CD4-positive, alpha-beta T cell (primary cell): Measurements from ENCODE around the gene TRPV6. TPM values are rescaled to one million over a fixed set of nuclear protein-coding genes. Genes with fewer than 3 reads are reported as not detected.
A peak's percentile ranks its signal among the peaks of the same experiment; 100 is the strongest.

Source experiments
- ATAC-seq: fragments of 200-7000 bp; cut with Tn5 transposase; one replicate; pipeline ENCODE4 v1.10.0; 2022; ENCODE audit warnings: mild to moderate bottlenecking; ENCODE audit not compliant: poor library complexity
- CTCF ChIA-PET: fragments of 350-600 bp; sonication (Branson Sonifier 250); formaldehyde crosslinking; loops from one replicate; lab custom pipeline; 2021; ENCODE audit warnings: antibody characterized with exemption, inconsistent platforms; lab: Charles Lee
- POLR2A ChIA-PET: fragments of 350-600 bp; sonication (Branson Sonifier 250); formaldehyde crosslinking; loops from one replicate; lab custom pipeline; 2021; ENCODE audit warnings: antibody characterized with exemption, inconsistent platforms; lab: Charles Lee
- DNase-seq, 14 experiments: peaks; one replicate each; pipeline ENCODE4 v3.0.0-alpha.2; 2013 to 2020; ENCODE audit warnings: mixed read lengths in 2 of 14
- H3K27ac ChIP-seq, 2 donors: one replicate each; pipeline versions ENCODE4 v1.5.1 to v1.7.0; 2013; ENCODE audit warnings: low read length in 2 of 2, low read depth in 1 of 2, mild to moderate bottlenecking in 1 of 2
- H3K27me3 ChIP-seq, 2 experiments: 1 replicate in 1 of 2; 2 replicates in 1 of 2; pipeline versions ENCODE4 v1.6.1 to v1.7.0; 2013; ENCODE audit warnings: low read length in 2 of 2, control low read depth in 1 of 2, mild to moderate bottlenecking in 1 of 2, moderate library complexity in 1 of 2; ENCODE audit not compliant: insufficient read depth in 2 of 2, control insufficient read depth in 1 of 2
- H3K36me3 ChIP-seq: one replicate; pipeline ENCODE4 v1.6.1; 2013; ENCODE audit warnings: low read length, control low read depth; ENCODE audit not compliant: insufficient read depth
- H3K4me1 ChIP-seq: one replicate; pipeline ENCODE4 v1.6.1; 2013; ENCODE audit warnings: low read length, control low read depth; ENCODE audit not compliant: insufficient read depth
- H3K4me3 ChIP-seq: one replicate; pipeline ENCODE4 v1.5.1; 2013; ENCODE audit warnings: mild to moderate bottlenecking, low read length, moderate library complexity
- H3K9me3 ChIP-seq, 2 experiments: 1 replicate in 1 of 2; 2 replicates in 1 of 2; pipeline versions ENCODE4 v1.6.1 to v1.7.0; 2013; ENCODE audit warnings: low read length in 2 of 2, mild to moderate bottlenecking in 2 of 2, control low read depth in 1 of 2, moderate library complexity in 1 of 2; ENCODE audit not compliant: control insufficient read depth in 1 of 2, insufficient read depth in 1 of 2
- H3K27ac Mint-ChIP-seq: one replicate; pipeline ENCODE4 v1.8.0; 2020; ENCODE audit warnings: mixed read lengths
- H3K27me3 Mint-ChIP-seq: one replicate; pipeline ENCODE4 v1.8.0; 2021; ENCODE audit warnings: mixed read lengths
- H3K36me3 Mint-ChIP-seq: one replicate; pipeline ENCODE4 v1.8.0; 2021; ENCODE audit warnings: low read depth, mixed read lengths
- H3K4me1 Mint-ChIP-seq: one replicate; pipeline ENCODE4 v1.8.0; 2021; ENCODE audit warnings: low read depth, mixed read lengths
- H3K4me3 Mint-ChIP-seq: one replicate; pipeline ENCODE4 v1.8.0; 2020; ENCODE audit warnings: mild to moderate bottlenecking, mixed read lengths
- H3K9me3 Mint-ChIP-seq: one replicate; pipeline ENCODE4 v1.8.0; 2020; ENCODE audit warnings: mixed read lengths
- intact Hi-C, 2 experiments: fragments of 100-400 bp; cut with DNase I in 1 of 2; cut with micrococcal nuclease in 1 of 2; formaldehyde crosslinking; loops; one replicate each; pipeline versions ENCODE4 v1.15.1 to v1.9.0; 2023 to 2025; cut with DNase I, micrococcal nuclease
- total RNA-seq, 174 experiments: library from RNA in 2 of 174; stranded (reverse) in 2 of 174; gene quantifications; one replicate each; pipeline ENCODE4 v1.2.3 and lab custom pipeline; 2021 to 2026
- TF ChIP-seq, protein P1 (sequence below): fragments of 200-600 bp; IDR thresholded peaks from one replicate; pipeline ENCODE4 v1.8.0; 2022; ENCODE audit warnings: antibody characterized with exemption, mild to moderate bottlenecking

TRPV6 gene
- total RNA-seq, 2 experiments from 2014 or later = not detected

DNA sequence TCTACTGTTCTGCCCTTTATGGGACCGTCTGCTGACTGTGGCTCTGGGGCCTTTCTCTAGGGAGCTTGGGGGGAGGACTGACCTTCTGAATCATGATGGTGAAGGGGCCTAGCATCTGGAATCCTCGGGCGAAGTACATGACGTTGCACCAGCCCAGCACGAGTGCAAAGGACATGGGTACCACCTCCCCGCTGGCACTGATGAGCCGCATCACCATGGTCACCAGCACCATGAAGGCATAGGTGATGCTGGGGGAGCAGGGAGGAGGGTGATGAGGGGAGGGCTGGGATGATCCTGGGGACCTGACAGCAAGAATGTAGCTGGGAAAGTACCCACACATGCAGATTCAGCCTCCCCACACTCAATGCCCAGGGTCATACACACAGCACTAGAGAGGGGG lies 11.1 kb downstream of the TRPV6 start:
- H3K4me1 ChIP-seq = no peaks in the 10 kb centered on the region
- Mint-ChIP-seq H3K36me3 (peaks cover 23% of the 10 kb centered on the region), H3K4me1 (no peaks in the 10 kb centered on the region), H3K9me3 (no peaks in the 10 kb centered on the region), H3K27ac (no peak overlapping the region), H3K4me3 (no peak overlapping the region), H3K27me3 (no peaks in the 10 kb centered on the region)
- H3K27me3 ChIP-seq = no peaks in the 10 kb centered on the region
- POLR2A ChIA-PET = no interaction called here
- H3K27ac ChIP-seq = no peak overlapping the region
- DNase-seq = no peak
- no peak for ATAC-seq
- peaks cover 10% of the 10 kb centered on the region for H3K36me3 ChIP-seq
- intact Hi-C loops = no loop called here
- TF ChIP-seq, protein P1, sequence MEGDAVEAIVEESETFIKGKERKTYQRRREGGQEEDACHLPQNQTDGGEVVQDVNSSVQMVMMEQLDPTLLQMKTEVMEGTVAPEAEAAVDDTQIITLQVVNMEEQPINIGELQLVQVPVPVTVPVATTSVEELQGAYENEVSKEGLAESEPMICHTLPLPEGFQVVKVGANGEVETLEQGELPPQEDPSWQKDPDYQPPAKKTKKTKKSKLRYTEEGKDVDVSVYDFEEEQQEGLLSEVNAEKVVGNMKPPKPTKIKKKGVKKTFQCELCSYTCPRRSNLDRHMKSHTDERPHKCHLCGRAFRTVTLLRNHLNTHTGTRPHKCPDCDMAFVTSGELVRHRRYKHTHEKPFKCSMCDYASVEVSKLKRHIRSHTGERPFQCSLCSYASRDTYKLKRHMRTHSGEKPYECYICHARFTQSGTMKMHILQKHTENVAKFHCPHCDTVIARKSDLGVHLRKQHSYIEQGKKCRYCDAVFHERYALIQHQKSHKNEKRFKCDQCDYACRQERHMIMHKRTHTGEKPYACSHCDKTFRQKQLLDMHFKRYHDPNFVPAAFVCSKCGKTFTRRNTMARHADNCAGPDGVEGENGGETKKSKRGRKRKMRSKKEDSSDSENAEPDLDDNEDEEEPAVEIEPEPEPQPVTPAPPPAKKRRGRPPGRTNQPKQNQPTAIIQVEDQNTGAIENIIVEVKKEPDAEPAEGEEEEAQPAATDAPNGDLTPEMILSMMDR = no peak
- CTCF ChIA-PET = interaction anchor here (1.8 kb wide), 1 partner anchor 19 kb away, joined by 3 read pairs; the partner anchor contains the start of gene EPHB6
- H3K4me3 ChIP-seq = no peak overlapping the region
- H3K9me3 ChIP-seq = peaks cover 0 to 4% of the 10 kb centered on the region in 2 experiments

DNA sequence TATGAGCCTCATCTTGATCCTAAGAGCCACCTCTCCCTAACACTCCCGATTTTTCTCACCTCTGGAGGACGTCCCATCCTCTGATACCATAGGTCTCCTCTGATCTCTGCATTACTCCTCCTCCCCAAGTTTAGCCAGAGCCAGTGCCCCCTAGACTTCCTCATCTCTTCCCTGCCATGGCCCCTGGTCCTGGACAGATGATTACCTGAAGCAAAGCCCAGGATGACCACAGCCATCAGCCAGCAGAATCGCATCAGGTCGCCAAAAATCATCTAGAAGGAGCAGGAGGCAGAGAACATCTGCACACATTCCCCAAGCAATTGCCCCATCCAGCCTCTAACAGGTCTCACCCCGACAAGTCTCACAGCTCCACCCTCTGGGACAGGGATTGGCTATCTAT lies 11.7 kb downstream of the TRPV6 start:
- POLR2A ChIA-PET = interaction anchor here (0.6 to 1.4 kb wide), 2 partner anchors 9 to 34 kb away, joined by 3 to 4 read pairs; no protein-coding TSS in a partner anchor
- intact Hi-C loops = no loop called here
- no peaks in the 10 kb centered on the region for H3K27me3 ChIP-seq
- ATAC-seq = no peak
- TF ChIP-seq, protein P1 = no peak
- no peak overlapping the region for H3K27ac ChIP-seq
- H3K9me3 Mint-ChIP-seq = no peaks in the 10 kb centered on the region
- CTCF ChIA-PET = interaction anchor here (1.2 to 1.8 kb wide), 2 partner anchors 19 to 127 kb away, joined by 3 read pairs; partner anchors contain the start of gene EPHB6
- H3K4me1 Mint-ChIP-seq = no peaks in the 10 kb centered on the region
- no peak for DNase-seq
- H3K4me1 ChIP-seq = no peaks in the 10 kb centered on the region
- H3K4me3 ChIP-seq = no peak overlapping the region
- no peaks in the 10 kb centered on the region for H3K27me3 Mint-ChIP-seq
- peak overlapping the region; percentile 47 for H3K27ac Mint-ChIP-seq
- H3K36me3 ChIP-seq = peaks cover 10% of the 10 kb centered on the region
- peaks cover 29% of the 10 kb centered on the region for H3K36me3 Mint-ChIP-seq
- H3K4me3 Mint-ChIP-seq = no peak overlapping the region
- peaks cover 0 to 4% of the 10 kb centered on the region in 2 experiments for H3K9me3 ChIP-seq

DNA sequence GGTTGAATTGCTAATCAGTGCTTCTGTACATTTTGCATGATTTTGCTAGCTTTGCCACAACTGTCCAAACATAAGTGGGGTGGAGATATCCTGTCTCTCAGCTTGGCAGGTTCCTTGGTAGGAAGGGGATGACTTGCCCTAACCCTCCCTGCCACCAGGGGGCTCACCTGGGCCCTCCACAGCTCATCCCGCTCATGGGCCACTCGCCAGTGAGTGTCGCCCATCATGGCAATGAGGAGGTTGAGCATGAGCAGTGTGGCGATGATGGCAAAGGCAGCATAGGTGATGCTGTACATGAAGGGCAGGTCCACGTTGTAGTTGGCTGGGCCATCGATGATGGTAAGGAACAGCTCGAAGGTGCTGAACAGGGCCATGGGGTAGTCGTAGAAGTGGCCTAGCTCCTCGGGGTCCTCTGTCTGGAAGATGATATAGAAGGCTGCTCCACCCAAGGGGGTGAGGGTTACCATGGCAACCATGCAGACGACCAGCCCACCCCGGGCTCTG lies 12.2 kb downstream of the TRPV6 start:
- no peaks in the 10 kb centered on the region for H3K27me3 Mint-ChIP-seq
- no peaks in the 10 kb centered on the region for H3K4me1 Mint-ChIP-seq
- ATAC-seq (peak; percentile 67), DNase-seq (peak in 5 of 14 experiments; percentile 19 to 52 (median 39))
- H3K9me3 Mint-ChIP-seq = no peaks in the 10 kb centered on the region
- peaks cover 31% of the 10 kb centered on the region for H3K36me3 Mint-ChIP-seq
- Histone ChIP-seq H3K4me1 (no peaks in the 10 kb centered on the region), H3K27ac (no peak overlapping the region), H3K9me3 (peaks cover 0 to 4% of the 10 kb centered on the region in 2 experiments), H3K27me3 (no peaks in the 10 kb centered on the region), H3K4me3 (no peak overlapping the region), H3K36me3 (peaks cover 14% of the 10 kb centered on the region)
- CTCF ChIA-PET = interaction anchor here (1.2 to 1.8 kb wide), 3 partner anchors 8 to 128 kb away, joined by 3 read pairs; partner anchors contain the start of gene EPHB6
- TF ChIP-seq, protein P1 = no peak
- POLR2A ChIA-PET = interaction anchor here (0.6 to 1.8 kb wide), 3 partner anchors 9 to 65 kb away, joined by 3 to 9 read pairs (median 4); no protein-coding TSS in a partner anchor
- no peak overlapping the region for H3K27ac Mint-ChIP-seq
- intact Hi-C loops = no loop called here
- no peak overlapping the region for H3K4me3 Mint-ChIP-seq
